Measurements from ENCODE around the gene SLC34A1. TPM values are rescaled to one million over a fixed set of nuclear protein-coding genes. Genes with fewer than 3 reads are reported as not detected.

The SLC34A1 gene
- total and polyA plus RNA-seq, 2 experiments from 2014 or later: not detected

DNA sequence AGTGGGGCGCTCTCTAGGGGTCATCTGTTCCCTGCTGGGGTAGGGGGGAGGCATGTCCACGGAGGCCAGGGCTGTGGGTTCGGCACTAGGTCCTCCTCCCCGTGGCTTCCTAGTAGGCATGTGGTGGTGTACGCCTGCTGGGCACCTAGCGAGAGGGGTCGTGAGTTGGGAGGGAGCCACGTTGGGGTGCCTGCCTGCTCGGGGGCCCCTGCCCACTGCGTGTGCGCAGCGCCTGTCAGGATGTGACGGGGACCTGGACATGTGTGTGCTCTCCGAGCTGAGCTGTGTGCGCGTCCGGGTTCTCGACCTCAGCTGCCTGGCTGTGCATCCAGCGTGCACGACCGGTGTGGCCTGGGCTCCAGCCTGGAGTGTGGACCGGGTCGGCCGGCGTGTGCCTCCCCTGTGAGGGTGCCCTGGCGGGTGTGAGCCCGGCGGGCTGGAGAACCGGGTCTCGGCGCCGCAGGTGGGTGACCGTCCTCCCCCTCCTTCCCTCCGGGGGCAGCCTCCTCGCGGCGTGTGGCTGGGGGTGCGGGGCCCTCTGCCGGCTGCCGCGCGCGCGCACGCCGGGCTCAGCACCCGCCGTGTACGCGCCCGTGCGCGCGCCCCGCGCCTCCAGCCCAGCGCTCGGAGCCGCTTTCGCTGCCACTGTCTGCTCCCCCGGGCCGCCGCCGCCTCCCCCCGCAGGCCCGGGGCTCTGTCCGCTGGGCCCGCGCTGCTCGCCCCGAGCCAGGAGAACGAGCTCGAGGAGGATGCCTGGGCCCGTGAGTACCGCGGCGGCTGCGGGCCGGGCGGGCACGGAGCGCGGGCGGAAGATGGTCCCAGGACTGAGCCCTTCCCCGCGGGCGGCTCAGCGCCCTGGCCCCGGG, 62.2 kb downstream of the SLC34A1 start, which contains the start of gene PRR7:
Gene PRR7 (plus strand): TSS at position 615 of the 866 bp plus-strand sequence. CDS start 8,254 bp downstream, outside the sequence.
- Histone ChIP-seq H3K79me2 (replicated peaks; ENCODE audit: insufficient read depth) (no peaks in the 10 kb centered on the region), H3K4me1 (ENCODE audit: insufficient read depth) (peaks cover 23% of the 10 kb centered on the region), H3K27ac (ENCODE audit: low read depth) (no peak within 1 kb of the TSS), H3K36me3 (ENCODE audit: insufficient read depth) (no peaks in the 10 kb centered on the region), H3K27me3 (ENCODE audit: insufficient read depth) (peaks cover 37% of the 10 kb centered on the region), H2AFZ (0 out of 2 replicates have a peak within 1 kb of the TSS, but pooled peaks have one; percentile 56), H4K20me1 (replicated peaks; ENCODE audit: insufficient read depth) (no peaks in the 10 kb centered on the region; the same call in 1 of the 2 replicates), H3K4me3 (peak within 1 kb of the TSS; percentile 80), H3K4me2 (peak within 1 kb of the TSS; percentile 88), H3K9me2 (ENCODE audit: insufficient read depth) (no peaks in the 10 kb centered on the region), H3F3A (replicated peaks; ENCODE audit: low read depth) (peaks cover 26% of the 10 kb centered on the region)
- peaks cover 11% of the 10 kb centered on the region; the same call in 2 of the 3 replicates for H3K36me3 Mint-ChIP-seq (ENCODE audit: low read depth)
- H3K4me3 Mint-ChIP-seq: peak within 1 kb of the TSS; percentile 71
- ATAC-seq: peak; percentile 20
- no peak within 1 kb of the TSS for H3K27ac Mint-ChIP-seq
- DNase-seq (ENCODE audit: low spot score): peak; percentile 73
- TF ChIP-seq STAT1 (IDR thresholded peaks at IDR 0.05; ENCODE audit: unreplicated experiment) (no peak), ZNF114 (CRISPR knock-in tag; IDR thresholded peaks at IDR 0.05) (peak; percentile 47; the same call in 1 of the 2 replicates), EZH2 (IDR thresholded peaks at IDR 0.05; ENCODE audit: low read depth, unreplicated experiment) (no peak)
- TF ChIP-seq, protein P1, sequence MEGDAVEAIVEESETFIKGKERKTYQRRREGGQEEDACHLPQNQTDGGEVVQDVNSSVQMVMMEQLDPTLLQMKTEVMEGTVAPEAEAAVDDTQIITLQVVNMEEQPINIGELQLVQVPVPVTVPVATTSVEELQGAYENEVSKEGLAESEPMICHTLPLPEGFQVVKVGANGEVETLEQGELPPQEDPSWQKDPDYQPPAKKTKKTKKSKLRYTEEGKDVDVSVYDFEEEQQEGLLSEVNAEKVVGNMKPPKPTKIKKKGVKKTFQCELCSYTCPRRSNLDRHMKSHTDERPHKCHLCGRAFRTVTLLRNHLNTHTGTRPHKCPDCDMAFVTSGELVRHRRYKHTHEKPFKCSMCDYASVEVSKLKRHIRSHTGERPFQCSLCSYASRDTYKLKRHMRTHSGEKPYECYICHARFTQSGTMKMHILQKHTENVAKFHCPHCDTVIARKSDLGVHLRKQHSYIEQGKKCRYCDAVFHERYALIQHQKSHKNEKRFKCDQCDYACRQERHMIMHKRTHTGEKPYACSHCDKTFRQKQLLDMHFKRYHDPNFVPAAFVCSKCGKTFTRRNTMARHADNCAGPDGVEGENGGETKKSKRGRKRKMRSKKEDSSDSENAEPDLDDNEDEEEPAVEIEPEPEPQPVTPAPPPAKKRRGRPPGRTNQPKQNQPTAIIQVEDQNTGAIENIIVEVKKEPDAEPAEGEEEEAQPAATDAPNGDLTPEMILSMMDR (conservative IDR thresholded peaks at IDR 0.05; ENCODE audit: low read depth in 2 of 2): peak in 1 of 2 experiments; percentile 15; a peak in 1 of 4 replicates
- peaks cover 44% of the 10 kb centered on the region for H3K27me3 Mint-ChIP-seq (ENCODE audit: insufficient read depth, low read depth, poor library complexity)
- H3K9me3 Mint-ChIP-seq: peaks cover 3% of the 10 kb centered on the region; the same call in 1 of the 3 replicates
- peaks cover 36% of the 10 kb centered on the region for H3K4me1 Mint-ChIP-seq

DNA sequence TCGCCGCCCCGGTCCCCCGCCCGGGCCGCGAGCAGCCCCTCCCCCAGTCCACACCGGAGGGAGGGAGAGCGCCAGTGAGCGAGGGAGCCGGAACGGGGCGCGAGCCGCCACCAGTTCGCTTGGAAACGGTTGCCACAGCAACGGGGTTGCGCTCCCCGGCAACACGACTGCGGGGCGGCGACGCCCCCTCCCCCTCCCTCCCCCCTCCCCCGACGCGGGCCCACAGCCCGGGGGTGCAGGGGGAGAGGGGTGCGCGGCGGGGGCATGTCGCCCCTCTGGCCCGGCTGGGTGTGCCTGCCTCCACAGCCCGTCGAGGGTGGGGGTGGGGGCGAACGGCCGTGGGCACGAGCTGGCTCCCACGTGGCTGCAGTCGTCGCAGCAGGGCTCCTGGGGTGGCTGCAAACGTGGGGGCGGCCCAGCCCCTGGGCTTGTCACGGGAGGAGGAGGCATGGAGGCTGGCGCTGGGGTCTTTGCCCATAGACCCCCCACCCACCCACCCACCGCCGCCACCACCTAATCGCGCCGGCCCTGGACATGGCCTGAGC, 62.9 kb downstream of the SLC34A1 start:
- no peaks in the 10 kb centered on the region for H3K9me2 ChIP-seq (ENCODE audit: insufficient read depth)
- peaks cover 23% of the 10 kb centered on the region for H3K4me1 ChIP-seq (ENCODE audit: insufficient read depth)
- Mint-ChIP-seq H3K4me1 (peaks cover 36% of the 10 kb centered on the region), H3K9me3 (peaks cover 3% of the 10 kb centered on the region; the same call in 1 of the 3 replicates), H3K4me3 (peak overlapping the region; percentile 71; the same call in 2 of the 3 replicates), H3K27me3 (ENCODE audit: insufficient read depth, low read depth, poor library complexity) (peaks cover 45% of the 10 kb centered on the region), H3K27ac (no peak overlapping the region), H3K36me3 (ENCODE audit: low read depth) (peaks cover 11% of the 10 kb centered on the region; the same call in 1 of the 3 replicates)
- ATAC-seq (peak; percentile 17), DNase-seq (ENCODE audit: low spot score) (peak; percentile 86)
- peaks cover 29% of the 10 kb centered on the region for H3F3A ChIP-seq (replicated peaks; ENCODE audit: low read depth)
- peak overlapping the region; percentile 88 for H3K4me2 ChIP-seq
- no peaks in the 10 kb centered on the region; the same call in 1 of the 2 replicates for H4K20me1 ChIP-seq (replicated peaks; ENCODE audit: insufficient read depth)
- no peaks in the 10 kb centered on the region for H3K79me2 ChIP-seq (replicated peaks; ENCODE audit: insufficient read depth)
- no peaks in the 10 kb centered on the region for H3K36me3 ChIP-seq (ENCODE audit: insufficient read depth)
- no peak overlapping the region for H2AFZ ChIP-seq
- TF ChIP-seq ZNF331 (CRISPR knock-in tag; IDR thresholded peaks at IDR 0.05; ENCODE audit: low read depth): no peak
- TF ChIP-seq, protein P1 (conservative IDR thresholded peaks at IDR 0.05; ENCODE audit: low read depth in 2 of 2): no peak
- no peak for TF ChIP-seq EZH2phosphoT487 (IDR thresholded peaks at IDR 0.05; ENCODE audit: unreplicated experiment)
- no peak for TF ChIP-seq JUNB (IDR thresholded peaks at IDR 0.05; ENCODE audit: unreplicated experiment)
- TF ChIP-seq EZH2 (IDR thresholded peaks at IDR 0.05; ENCODE audit: low read depth, unreplicated experiment): no peak
- TF ChIP-seq STAT1 (IDR thresholded peaks at IDR 0.05; ENCODE audit: unreplicated experiment): no peak
- TF ChIP-seq, protein P2, sequence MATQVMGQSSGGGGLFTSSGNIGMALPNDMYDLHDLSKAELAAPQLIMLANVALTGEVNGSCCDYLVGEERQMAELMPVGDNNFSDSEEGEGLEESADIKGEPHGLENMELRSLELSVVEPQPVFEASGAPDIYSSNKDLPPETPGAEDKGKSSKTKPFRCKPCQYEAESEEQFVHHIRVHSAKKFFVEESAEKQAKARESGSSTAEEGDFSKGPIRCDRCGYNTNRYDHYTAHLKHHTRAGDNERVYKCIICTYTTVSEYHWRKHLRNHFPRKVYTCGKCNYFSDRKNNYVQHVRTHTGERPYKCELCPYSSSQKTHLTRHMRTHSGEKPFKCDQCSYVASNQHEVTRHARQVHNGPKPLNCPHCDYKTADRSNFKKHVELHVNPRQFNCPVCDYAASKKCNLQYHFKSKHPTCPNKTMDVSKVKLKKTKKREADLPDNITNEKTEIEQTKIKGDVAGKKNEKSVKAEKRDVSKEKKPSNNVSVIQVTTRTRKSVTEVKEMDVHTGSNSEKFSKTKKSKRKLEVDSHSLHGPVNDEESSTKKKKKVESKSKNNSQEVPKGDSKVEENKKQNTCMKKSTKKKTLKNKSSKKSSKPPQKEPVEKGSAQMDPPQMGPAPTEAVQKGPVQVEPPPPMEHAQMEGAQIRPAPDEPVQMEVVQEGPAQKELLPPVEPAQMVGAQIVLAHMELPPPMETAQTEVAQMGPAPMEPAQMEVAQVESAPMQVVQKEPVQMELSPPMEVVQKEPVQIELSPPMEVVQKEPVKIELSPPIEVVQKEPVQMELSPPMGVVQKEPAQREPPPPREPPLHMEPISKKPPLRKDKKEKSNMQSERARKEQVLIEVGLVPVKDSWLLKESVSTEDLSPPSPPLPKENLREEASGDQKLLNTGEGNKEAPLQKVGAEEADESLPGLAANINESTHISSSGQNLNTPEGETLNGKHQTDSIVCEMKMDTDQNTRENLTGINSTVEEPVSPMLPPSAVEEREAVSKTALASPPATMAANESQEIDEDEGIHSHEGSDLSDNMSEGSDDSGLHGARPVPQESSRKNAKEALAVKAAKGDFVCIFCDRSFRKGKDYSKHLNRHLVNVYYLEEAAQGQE (IDR thresholded peaks at IDR 0.05; ENCODE audit: unreplicated experiment): no peak
- H3K27ac ChIP-seq (ENCODE audit: low read depth): no peak overlapping the region
- H3K4me3 ChIP-seq: peak overlapping the region; percentile 80
- peaks cover 39% of the 10 kb centered on the region for H3K27me3 ChIP-seq (ENCODE audit: insufficient read depth)

Measured in GM23338 (cell line).